Hematopoietic multipotent progenitor cell treated with erythropoietin and hydrocortisone succinate and interleukin-3 and kit ligand, for 6 days (in vitro differentiated cells): ENCODE results near the gene FHOD3.

Source experiments
- DNase-seq: peaks from one replicate; pipeline ENCODE4 v3.0.0-alpha.2; 2015

Gene FHOD3

DNA sequence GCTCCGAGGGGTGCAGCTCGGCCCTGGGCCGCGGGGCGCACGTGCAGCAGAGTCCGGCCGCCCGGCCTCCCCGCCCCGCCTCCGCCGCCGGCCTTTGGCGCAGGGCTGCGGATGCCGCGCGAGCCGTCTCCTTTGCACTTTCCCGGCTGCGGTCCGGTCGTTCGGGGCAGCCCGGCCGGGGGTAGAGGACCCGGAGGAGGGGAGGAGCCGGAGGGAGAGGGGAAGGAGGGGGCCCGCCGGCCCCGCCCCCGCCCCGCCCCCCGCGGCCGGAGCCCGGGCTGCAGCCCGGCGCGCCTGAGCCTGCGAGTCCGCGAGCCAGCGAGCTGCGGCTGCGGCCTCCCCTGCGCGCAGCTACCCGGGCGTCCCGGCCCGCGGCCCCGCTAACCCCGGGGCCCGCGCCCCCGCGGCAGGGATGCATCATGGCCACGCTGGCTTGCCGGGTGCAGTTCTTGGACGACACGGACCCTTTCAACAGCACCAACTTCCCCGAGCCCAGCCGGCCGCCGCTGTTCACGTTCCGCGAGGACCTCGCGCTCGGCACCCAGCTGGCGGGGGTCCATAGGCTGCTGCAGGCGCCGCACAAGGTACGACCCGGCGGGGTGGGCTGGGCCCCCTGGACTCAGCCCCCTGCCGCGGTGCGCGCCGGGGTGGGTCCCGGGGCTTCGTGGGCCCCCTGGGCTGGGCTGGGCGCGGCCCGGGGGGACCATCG is at the start of gene FHOD3:
FHOD3 (plus strand) TSS at position 297 of the 709 bp plus-strand sequence; CDS start at position 420, 123 bp downstream.
- DNase-seq, result peak; percentile 7

DNA sequence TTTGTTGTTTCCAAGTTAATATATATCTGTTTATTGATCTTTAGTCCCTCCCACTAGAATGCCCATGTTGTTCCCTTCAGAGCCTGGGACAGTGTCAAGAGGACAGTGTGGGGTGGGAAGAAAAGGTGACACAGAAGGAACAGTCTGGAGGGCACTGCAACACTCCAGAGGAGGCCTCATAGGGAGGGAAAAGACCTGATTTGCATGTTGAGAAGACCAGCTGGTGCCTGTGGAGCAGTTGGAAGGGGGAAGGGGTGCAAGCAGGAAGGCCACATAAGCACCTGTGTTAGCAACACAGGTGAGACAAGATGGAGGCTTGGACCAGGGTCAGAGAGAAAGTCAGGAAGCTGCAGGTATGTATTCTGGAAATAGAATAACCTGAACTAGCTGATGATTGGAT is 48.1 kb upstream of the FHOD3 start:
- no peak for DNase-seq

DNA sequence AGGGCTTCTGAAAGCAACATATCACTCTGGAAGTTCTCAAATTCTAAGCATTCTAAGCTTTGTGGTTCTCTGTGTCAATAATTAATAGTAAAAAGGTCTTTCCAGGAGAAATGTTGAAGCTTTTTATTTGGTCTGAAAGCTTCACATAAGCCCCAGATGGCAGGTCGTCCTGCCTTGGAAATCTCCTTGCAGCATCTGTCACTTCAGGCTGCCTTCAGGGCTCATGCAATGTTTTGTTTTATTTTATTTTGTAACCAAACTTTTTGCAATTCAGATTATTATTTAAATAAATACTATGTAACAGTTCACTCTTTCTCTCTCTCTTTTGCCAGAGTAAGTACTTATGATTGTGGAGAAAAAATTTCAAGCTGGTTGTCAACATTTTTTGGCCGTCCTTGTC is 46.7 kb upstream of the FHOD3 start:
- no peak for DNase-seq

DNA sequence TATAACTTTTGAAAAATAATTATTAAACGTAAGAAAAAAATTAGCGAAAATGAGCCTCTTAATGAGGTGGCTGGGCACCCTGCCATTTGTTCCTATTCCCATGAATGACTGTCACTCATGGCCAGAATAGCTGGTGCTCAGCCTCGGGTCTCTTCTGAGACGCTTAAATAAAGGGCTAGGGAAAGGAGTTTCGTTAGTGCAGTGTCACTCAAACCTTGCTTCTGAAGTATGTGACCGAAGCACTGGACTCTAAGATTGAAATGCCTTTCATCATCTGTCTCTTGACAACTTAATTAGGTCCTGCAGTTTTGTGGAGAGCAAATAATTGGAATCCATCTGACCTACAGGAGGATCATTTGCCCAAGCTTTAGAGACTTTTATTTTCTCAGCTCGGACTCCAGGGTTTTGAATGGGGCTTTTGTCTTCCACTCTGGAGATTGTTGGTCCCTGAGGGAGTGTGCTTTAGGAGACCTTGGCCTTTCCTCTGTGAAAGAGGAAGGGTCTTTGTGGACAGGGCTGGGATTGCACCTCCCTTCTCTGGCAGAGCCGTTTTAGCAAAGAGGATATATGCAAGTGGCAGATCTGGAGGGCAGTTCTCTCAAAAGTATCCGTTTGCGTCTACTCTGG is 42.3 kb upstream of the FHOD3 start:
- DNase-seq, result no peak

DNA sequence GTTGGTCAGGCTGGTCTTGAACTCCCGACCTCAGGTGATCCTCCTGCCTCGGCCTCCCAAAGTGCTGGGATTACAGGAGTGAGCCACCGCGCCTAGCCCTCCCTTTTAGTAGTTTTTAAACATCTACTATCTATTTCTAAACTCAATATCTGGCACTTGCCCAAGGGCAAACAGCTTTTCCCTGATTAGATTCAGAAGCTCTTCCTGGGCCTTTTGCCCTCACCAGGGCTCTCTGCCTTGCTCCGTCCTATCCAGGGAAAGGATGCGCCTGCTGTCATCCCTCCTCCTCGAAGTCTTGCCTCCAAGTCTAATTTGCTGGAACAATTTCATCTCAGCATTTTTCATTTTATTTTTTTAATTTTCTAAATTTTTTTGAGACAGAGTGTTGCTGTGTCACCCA is 41.4 kb upstream of the FHOD3 start:
- no peak for DNase-seq

DNA sequence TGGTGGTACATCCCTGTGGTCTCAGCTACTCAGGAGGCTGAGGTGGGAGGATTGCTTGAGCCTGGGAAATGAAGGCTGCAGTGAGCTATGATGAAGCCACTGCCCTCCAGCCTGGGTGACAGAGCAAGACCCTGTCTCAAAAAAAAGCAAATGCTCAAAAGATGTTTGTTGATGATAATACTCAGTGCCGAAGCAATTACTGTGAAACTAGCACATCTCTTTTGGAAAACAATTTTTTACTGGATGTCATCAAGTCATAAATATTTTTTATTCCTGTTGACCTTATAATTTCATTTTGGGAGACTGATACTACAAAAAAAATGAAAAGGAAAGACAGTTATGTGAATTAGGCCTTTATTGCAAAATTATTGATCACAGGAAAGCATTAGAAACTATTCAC is 34.5 kb upstream of the FHOD3 start:
- no peak for DNase-seq

DNA sequence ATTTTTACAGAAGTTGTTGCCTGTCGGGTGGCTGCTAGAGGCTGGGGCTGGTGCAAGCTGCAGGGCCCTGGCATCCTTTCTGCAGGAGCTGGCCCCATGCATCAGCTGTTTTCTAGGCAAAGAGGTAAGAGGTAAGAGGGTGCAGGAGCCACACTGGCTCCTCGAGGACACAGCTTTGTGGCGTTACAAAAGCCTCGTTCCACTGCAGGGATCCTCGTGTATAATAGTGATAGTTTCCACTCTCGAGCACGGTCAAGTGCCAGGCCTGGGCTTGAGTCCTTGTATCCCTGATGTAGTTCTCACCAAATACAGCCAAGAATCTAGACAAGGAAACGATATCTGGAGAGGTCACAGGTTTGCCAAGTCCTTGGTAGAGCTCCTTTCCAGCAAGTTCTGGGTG is 33.2 kb upstream of the FHOD3 start:
- no peak for DNase-seq

DNA sequence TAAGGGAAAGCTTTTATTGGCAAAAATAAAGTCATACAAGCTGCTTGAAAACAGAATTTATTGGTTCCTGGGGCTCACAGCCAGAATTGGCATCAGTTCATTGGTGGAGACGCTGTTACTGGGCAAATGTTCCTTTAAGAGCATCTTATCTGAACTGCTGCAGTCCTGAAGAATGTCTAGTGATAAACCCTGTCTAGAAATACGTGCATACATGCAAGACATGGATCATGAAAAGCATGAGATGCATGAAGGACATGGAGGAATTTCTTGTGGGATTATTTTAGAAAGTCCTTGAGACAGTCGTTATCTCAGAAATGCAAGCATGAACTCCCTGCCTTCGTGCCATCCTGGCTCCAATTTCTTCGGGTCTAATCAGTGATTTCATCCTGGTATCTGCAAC is 32.5 kb upstream of the FHOD3 start:
- peak; percentile 78 for DNase-seq

DNA sequence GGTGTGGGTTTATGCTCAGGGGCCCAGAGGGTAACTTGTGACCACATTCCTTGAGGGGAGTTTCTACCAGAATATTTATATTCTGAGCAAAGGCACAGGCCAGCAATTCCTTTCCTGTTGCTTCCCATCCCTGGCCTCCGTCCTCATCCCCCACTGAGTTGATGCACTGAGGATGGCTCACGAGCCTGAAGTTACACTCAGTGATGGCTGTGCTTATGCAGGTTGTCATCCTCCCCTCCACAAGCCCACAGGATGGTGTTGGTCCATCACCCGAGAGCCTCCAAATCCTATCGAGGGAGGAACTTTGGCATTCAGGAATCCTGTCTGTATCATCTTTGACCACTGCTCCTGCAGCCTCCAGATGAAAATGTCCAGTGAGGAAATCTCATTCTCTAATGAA is 28.4 kb upstream of the FHOD3 start:
- no peak for DNase-seq

DNA sequence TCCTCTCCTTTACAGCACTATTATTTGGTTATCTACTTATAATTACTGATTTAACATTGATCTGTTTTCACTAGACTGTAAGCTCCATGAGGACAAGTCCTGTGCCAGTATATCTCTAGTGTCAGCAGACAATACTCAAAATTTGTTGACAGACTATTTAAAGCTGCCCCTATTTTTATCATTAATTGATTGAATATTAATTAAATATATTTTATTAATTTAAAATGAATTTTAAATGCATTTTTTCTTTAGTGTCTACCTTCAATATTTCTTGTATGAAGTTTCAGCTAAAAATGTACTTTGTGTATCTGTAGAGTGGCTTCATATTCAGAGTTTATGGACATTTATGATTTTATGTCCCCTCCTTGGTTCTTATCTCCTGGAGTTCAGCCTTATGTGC is 26.4 kb upstream of the FHOD3 start:
- DNase-seq, result no peak

DNA sequence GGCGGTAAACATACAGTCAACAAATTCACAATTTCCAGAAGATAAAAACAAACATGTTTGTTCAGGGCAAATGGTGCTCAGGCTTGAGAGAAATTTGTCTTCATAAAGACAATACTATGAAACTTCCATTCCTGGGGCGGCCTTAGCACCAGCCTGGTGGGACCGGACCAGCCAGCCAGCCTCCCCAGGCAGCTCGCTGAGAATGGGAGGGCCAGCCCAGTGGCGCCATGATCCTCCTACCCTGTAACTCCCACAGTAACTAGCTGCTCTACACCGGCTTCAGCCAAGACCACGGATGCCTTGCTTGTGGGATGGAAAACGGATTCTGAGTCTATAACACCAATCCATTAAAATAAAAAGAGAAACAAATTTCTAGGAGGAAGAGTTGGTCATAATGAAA is 24.2 kb upstream of the FHOD3 start:
- DNase-seq, result no peak

DNA sequence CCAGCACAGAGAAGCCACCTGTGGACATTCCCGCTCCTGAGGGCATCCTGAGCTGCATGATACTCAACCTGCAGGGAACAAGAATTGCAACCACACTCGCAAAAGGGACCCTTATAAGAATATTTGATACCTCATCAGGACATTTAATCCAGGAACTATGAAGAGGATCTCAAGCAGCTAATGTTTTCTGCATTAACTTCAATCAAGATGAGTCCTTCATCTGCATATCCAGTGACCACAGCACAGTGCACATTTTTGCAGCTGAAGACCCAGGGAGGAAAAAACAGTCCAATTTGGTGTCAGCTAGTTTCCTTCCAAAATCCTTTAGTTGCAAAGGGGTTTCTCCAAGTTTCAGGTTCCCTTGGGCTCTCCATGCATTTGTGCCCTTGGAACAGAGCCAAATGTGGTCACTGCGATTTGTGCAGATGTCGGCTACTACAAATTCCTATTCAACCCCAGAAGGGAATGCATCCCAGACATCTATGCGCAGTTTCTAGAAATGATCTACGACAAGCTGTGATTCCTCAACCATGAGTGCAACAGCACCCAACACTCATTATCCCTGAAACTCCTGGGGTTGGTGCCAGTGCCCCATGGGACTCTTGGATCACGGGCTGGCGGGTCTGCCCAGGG is 23.3 kb upstream of the FHOD3 start:
- no peak for DNase-seq

DNA sequence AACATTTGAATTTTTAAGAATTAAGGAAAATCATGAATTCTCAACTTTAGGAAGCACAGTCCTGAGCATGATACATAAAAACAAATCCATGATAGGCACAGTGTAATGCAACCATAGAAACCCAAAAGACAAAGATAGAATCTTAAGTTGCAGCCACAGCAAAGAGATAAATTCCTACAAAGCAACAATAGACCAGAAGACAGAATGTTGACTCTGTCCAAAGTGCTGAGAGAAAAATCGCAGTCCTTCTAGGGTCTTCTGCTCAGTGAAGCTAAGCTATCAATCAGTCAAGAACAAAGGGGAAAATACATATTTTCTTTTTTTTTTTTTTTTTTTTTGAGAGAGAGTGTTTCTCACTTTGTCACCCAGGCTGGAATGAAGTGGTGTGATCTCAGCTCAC is 22.0 kb upstream of the FHOD3 start:
- no peak for DNase-seq

DNA sequence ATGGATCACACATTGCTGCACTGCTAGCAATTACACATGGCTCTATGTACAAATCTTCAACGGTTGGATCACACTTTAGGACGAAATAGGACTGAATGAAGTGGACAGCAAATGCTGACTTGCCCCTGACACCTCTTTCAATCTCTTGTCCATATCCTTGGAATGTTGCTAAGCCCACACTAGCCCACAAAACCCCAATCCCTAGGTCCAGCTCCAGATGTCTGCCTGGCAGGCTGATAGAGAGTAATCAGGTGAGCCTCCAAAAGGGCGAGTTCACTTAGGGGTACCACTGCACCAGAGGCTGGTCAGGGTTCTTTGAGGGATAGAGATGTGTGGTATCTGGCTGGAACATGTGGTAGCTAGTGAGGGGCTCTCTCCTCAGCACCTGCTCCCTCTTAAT is 18.5 kb upstream of the FHOD3 start:
- no peak for DNase-seq

DNA sequence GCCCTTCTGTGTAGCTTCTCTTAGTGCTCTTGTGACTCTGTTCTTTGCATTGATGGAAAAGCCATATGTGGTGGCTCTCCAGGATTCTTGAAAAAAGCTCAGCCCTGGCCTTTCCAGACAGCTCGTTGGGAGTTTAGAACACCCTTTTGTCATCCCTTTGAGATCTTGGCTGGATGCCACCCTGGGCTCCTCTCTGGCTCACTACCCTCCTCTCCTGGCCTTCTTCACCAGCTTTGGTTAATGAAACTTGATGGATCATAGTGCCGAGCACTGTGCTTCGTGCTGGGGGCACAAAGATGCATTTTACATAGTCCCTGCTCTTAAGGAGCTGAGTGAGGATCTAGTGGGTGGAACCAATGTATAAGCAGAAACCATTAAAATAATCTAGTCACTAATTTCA is 15.6 kb upstream of the FHOD3 start:
- DNase-seq, result no peak

DNA sequence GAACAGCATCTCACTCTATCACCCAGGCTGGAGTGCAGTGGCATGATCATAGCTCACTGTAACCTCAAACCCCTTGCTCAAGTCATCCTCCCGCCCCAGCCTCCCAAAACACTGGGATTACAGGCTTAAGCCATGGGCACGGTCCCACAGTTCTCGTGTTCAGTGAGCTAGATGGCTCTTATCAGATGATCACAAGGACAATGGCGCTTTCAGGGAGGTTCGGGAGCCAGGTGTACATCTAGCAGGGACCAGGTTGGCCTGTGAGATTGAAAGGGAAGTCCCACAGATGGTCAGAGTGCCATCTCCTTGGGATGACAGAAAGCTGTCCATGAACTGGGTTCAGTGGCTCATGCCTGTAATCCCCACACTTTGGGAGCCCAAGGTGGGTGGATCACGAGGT is 14.1 kb upstream of the FHOD3 start:
- DNase-seq, result no peak

DNA sequence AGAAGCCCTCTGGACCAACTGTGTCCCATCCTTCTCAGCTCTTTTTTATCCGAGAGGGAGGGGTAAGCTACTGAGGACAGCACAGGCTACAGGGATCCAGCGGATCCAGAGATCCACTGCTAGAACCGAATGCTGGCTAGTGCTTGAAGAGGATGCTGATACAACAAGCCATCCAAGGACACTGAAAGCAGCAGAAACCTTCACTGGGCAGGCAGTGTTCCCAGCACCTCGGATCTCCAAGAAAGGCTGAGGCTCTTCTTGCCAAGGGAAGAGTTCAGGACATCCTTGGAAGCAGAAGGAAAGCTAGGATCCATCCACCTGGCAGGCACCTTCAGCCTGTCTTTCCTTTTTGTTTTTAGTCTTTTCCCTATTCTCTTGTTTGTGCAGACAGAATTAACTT is 13.2 kb upstream of the FHOD3 start:
- no peak for DNase-seq

DNA sequence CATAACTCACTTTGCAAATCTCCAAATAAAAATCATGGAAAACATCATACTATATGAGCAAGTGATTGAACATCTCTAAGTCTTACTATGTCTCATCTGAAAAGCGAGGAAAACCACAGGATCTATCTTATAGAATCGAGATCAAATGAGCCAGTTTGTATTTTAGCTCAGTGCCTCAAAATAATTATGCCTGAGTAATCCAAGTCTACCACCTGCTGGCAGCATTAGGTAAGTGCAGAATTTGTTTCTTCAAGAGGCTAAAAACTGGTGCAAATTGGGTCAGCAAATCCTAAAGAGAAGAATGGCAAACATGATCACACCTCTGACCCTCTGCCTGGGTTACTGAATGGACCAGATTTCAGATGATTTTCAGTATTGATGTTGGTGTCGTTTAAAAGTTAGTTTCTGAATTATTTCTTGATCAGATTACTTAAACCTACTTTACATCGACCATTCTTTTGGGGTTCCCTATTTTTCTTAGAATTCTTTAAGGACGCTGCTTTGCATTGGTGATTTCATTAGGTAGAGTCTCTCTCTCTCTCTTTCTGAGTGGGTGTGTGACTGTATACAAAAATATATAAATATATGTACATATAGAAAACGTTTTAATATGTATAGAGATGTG is 12.7 kb upstream of the FHOD3 start:
- DNase-seq, result peak; percentile 79

DNA sequence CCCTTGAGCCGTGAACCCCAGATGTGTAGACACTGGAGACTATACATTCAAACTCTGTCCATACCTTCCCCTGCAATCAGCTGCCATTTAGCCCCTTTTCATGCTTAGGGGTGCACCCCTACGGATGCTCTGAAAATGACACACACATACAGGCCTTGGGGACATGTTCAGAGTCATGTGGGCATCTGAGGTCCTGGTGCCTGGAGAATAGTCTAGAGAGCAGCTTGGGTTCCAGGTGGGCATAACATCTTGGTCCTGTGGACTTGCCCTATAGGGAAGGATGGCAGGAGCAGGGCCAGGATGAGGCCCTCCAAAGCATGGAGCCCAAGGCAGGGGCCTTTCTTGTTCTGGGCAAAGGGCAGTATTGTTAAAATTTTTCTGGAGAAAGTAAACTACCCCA is 9.9 kb upstream of the FHOD3 start:
- DNase-seq, result no peak

DNA sequence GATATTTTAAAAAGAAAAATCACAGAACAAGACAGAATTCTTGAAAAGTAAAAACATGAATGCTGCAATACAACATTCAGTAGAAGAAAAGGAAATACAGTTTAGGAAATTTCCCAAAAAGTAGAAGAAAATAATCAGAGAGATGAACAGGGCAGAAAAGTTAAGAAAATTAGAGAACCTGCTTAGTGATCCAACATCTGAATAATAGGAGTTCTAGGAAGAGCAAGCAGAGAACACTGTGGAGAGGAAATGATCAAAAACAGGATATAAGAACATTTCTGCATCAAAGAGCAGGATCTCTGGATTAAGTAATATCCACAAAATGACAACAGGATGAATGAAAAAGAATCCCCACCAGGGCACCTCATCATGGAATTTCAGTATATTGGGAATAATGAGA is 8.8 kb upstream of the FHOD3 start:
- no peak for DNase-seq

DNA sequence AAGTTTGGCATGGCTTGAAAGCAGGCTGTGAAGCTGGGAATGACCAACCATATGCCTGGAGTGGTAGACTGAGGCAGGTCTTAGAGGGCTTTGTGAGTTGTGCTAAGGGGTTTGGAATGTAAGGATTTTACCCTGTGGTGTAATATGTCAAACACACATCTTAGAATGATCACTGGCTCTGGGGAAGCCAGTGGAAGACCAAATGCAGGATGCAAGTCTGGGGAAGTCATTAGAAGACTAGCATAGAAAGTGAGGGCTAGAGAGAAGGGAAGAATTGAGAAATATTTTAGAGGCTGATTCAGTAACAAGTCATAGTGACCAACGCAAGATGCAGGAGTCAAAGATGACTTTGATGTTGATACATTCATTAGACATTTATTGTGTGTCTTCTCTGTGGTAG is 3.5 kb upstream of the FHOD3 start:
- DNase-seq, result no peak

DNA sequence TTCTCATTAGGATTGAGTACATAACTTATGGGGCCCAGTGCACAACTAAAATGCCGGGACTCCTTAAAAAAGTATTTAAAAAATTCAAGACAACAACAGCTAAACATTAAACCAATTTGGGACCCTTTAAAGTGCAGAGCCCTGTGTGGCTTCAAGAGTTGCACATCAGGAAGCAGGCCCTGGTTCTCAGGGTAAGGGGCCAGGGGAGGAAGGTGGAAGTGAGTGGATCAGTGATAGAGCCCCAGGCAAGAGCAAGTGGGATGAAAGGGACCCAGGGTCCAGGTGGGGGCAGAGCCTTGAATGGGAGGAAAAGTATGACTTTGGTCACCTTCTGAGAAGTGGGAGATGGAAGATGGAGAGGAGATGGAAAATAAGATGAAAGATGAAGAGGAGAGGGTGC is 2.3 kb upstream of the FHOD3 start:
- no peak for DNase-seq

DNA sequence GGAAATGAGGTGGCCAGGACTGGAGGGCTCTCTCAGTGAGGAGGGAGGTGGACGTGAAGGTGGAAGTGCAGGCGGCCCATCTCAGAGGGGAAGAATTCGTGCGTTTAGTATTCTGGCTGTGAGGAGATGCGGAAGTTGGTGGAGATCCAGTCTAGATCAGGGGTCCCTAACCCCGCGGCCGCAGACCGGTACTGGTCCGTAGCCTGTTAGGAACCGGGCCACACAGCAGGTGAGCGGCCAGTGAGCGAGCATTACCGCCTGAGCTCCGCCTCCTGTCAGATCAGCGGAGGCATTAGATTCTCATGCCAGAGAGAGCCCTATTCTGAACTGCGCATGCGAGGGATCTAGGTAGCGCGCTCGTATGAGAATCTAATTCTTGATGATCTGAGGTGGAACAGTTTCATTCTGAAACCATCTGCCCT is 1.6 kb upstream of the FHOD3 start:
- DNase-seq, result no peak
